ENCODE measurements around the gene JADE3.

DNA sequence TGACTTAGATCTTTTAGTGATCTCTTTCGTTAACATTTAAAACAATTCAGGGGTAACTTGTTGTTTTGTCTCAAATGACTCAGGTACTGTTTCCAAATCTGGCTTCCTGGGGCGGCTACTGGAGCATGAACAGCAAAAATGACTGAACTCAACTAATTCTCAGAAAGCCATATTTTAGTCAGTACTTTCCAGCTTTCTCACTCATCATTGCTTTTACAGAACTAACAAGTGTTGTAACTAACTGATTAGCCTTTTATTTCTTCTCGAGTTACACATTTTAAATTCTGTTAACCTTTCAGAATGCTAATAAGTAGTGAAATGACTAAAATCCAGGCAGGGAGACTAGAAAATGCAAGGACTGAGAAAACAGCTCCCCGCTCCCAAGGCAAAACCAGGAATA is 55.3 kb downstream of the JADE3 start:
- TF ChIP-seq CTCF (optimal IDR thresholded peaks at IDR 0.05 in 1 of 3, IDR thresholded peaks at IDR 0.05 in 1 of 3, conservative IDR thresholded peaks at IDR 0.05 in 1 of 3; ENCODE audit: extremely low read depth in 1 of 3, insufficient read depth in 2 of 3, low read length in 3 of 3), result no peak
- no peak for TF ChIP-seq EZH2 (IDR thresholded peaks at IDR 0.05; ENCODE audit: low read length)

Measured in keratinocyte (primary cell).